ENCODE measurements around the gene TK2.

The TK2 gene

DNA sequence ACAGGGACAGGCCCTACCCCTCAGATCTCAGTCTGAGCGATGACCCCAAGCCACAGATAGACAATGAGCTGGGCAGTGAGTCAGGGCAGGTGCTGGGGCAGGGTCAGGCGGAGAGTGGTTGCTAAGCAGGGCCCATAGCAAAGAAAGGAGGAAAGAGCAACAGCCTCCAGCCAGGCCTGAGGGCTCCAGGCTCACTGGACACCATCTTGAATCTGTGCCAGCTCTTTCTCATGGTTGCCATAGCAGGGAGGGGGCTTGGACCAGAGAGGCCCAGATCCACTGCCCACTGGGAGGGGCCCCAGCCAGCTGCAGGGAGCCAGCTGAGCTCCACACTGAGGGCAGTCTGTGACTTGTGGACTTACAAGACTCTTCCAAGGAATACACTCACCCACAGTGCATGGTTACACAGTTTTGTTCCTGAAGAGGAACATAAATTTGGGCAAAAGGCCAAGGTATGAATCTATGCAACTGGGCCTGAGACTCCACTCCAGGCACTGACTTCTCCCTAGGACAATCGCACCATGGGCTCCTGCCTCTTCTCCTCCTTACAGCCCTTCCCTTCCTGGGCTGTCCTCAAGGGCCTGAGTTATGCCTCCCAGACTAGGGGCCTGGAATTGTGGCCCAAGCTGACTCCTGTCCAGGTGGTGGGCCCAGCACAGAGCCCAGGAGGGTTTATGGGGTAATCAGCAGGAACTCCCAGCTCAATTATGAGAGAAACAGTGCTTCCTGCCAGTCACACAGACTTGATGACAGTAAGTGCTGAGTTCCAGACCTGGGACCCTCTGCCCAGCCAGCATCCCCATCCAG is 62.9 kb downstream of the TK2 start:
- TF ChIP-seq, protein P1, sequence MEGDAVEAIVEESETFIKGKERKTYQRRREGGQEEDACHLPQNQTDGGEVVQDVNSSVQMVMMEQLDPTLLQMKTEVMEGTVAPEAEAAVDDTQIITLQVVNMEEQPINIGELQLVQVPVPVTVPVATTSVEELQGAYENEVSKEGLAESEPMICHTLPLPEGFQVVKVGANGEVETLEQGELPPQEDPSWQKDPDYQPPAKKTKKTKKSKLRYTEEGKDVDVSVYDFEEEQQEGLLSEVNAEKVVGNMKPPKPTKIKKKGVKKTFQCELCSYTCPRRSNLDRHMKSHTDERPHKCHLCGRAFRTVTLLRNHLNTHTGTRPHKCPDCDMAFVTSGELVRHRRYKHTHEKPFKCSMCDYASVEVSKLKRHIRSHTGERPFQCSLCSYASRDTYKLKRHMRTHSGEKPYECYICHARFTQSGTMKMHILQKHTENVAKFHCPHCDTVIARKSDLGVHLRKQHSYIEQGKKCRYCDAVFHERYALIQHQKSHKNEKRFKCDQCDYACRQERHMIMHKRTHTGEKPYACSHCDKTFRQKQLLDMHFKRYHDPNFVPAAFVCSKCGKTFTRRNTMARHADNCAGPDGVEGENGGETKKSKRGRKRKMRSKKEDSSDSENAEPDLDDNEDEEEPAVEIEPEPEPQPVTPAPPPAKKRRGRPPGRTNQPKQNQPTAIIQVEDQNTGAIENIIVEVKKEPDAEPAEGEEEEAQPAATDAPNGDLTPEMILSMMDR (IDR thresholded peaks at IDR 0.05) = no peak

DNA sequence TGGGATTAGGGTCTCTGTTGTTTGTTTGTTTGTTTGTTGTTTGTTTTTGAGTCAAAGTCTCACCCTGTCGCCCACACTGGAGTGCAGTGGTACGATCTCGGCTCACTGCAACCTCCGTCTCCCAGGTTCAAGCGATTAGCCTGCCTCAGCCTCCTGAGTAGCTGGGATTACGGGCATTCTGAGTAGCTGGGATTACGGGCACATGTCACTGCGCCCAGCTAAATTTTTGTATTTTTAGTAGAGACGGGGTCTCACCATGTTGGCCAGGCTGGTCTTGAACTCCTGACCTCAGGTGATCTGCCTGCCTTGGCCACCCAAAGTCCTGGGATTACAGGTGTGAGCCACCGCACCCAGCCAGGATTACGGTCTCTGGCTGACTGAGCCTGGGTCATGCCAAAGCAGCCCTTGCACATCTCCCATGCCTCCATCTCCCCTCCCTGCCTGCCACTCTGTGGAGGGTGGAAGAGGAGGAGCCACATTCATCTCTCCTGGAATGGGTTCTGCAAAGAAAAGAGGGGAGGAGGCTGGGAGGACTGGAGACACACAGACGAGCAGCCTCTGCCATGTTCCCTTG is 63.6 kb downstream of the TK2 start:
- TF ChIP-seq, protein P1 (IDR thresholded peaks at IDR 0.05) = no peak

DNA sequence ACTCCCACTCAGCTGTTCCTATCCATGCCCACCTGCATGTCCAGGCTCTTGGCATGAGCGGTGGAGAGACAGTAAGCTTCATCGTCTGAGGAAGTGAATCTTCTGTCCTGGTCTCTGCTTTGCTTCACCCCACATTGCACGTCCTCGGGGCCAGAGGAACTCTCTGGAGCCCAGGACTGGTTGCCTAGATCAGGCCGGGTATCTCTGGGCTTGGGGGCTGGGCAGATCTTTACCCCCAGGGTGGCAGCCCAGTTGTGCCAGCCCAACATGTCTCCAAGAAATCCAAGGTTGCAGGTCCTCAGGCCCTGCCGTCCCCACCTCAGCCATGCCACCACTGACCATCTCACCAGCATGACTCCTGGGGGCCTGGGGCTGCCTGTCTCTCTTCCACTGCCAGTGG is 64.5 kb downstream of the TK2 start:
- TF ChIP-seq, protein P1 (IDR thresholded peaks at IDR 0.05) = no peak

DNA sequence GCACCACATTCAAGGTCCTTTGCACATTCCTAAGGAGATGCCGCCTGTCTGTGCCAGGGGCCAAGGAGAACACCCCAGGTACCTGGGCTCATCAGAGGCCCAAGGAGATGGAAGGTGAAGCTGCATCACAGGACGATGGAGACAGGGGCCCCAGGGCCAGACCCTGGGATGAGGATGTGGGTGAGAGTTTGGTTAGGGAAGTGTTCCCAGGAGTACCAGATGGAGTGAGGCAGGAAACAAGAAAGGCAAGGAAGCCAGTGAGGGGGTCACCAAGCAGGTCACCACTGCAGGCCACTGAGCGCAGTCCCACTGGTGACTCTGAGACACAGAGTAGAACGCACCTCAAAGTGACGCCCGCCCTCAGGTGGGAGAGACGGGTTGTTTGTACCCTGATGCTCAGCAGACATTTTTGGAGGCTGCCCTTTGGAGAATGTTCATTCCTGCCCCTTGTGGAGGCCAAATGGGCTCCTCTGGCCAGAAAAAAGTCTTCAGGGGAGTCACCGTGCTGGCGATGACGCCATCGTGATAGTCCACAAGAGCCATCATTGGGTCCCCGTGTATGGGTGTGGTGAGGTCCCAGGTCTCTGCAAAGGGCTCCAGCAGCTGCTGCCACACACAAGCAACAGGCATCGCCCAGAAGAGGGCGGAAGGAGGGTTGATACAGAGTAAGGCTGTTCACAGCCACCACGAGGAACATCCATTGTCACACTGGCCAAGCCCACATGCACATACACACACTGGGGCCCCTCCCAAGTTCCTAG is 65.3 kb downstream of the TK2 start:
- TF ChIP-seq, protein P1 (IDR thresholded peaks at IDR 0.05) = no peak

DNA sequence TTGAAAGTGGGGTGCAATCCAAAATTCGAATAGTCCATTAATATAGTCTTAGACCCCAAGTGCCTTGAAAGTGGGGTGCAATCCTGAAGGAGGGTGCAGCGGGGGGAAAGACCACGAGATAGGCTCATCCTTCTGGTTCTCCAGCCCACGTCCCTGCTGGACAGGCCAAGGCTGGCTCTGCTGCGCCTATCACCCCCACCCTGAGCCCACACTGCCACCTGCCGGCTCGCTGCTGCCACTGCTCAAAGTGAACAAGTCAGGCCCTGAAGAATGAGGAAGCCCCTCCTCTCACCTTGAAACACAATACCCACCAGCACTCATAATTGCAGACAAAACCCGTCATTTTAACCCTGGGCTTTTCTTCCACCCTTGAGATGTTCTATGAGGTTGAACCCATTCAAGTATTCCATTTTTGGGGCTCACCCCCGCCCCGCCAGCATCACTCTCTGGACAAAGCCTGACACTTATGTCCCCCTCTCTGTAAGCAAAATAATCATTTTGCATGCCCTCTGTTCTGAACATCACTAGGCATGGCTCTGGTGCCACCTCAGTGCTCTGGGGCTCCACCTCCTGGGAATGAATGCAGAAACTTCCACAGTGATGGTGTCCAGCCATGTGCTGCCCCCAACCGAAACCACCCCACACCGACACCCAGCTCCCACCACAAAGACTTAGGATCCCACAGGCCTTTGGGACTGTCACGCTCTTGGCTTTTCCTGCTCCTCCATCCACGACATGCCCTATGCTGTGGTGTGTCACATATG is 66.1 kb downstream of the TK2 start:
- TF ChIP-seq, protein P1 (IDR thresholded peaks at IDR 0.05) = peak; percentile 98

DNA sequence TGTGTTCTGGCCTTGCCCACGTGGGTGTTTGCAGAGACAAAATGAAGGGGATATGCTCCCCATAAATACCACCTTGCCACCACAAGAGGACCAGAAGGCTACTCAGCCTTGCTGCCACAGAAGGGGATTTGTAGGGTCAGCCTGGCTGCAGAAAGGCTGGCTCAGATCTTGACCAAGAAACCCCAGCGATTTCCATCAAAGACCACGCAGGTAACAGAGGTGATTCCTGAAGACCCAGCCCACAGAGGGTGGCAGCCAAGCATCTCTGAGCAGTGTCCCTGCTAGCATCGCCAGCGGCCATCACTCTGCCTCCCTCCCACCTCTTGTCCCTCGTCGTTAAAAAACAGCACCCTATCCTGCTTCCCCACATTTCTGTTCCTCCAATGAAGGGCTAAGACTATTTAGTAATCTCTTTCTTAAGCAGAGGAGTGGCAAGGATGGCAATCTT is 68.0 kb downstream of the TK2 start:
- TF ChIP-seq, protein P1 (IDR thresholded peaks at IDR 0.05) = no peak
